OCI-LY1 (cell line): ENCODE measurements around the gene IFT27.

Experiments
- H2AFZ ChIP-seq: fragments of 200-600 bp; sonication (generic), shearing (Covaris generic); 2 replicates; pipeline ENCODE4 v1.6.0; 2014; ENCODE audit warnings: antibody characterized with exemption, mild to moderate bottlenecking, low read length
- H3F3A ChIP-seq: fragments of 200-600 bp; sonication (generic), shearing (Covaris generic); 2 replicates; pipeline ENCODE4 v1.6.0; 2014; ENCODE audit warnings: mild to moderate bottlenecking, antibody characterized with exemption, low read length, moderate library complexity; ENCODE audit not compliant: insufficient read depth
- H3K27ac ChIP-seq: fragments of 200-600 bp; sonication (generic); 2 replicates; pipeline ENCODE4 v1.5.1; 2014; ENCODE audit warnings: low read length, mixed run types, mild to moderate bottlenecking, low read depth; ENCODE audit not compliant: poor library complexity, severe bottlenecking
- H3K27me3 ChIP-seq: fragments of 200-600 bp; sonication (generic); 2 replicates; pipeline ENCODE4 v1.6.0; 2014; ENCODE audit warnings: antibody characterized with exemption, mild to moderate bottlenecking, low read length, moderate library complexity; ENCODE audit not compliant: insufficient read depth
- H3K36me3 ChIP-seq: fragments of 200-600 bp; sonication (generic); 2 replicates; pipeline ENCODE4 v1.6.1; 2014; ENCODE audit warnings: mild to moderate bottlenecking, antibody characterized with exemption, low read length, moderate library complexity, mixed read lengths; ENCODE audit not compliant: insufficient read depth
- H3K4me1 ChIP-seq: fragments of 200-600 bp; sonication (generic); 2 replicates; pipeline ENCODE4 v1.5.1; 2014; ENCODE audit warnings: mild to moderate bottlenecking, low read length, moderate library complexity; ENCODE audit not compliant: insufficient read depth, severe bottlenecking
- H3K4me2 ChIP-seq: fragments of 200-600 bp; sonication (generic), shearing (Covaris generic); 2 replicates; pipeline ENCODE4 v1.6.1; 2014; ENCODE audit warnings: low read length
- H3K4me3 ChIP-seq: fragments of 200-600 bp; sonication (generic); 2 replicates; pipeline ENCODE4 v1.5.1; 2014; ENCODE audit warnings: low read length, low read depth, mild to moderate bottlenecking, mixed read lengths; ENCODE audit not compliant: poor library complexity, severe bottlenecking
- H3K79me2 ChIP-seq: fragments of 200-600 bp; shearing (Covaris generic); 2 replicates; pipeline ENCODE4 v1.6.1; 2016; ENCODE audit warnings: mixed run types, low read length, mixed read lengths; ENCODE audit not compliant: insufficient read depth
- H3K9ac ChIP-seq: fragments of 200-600 bp; sonication (generic), shearing (Covaris generic); 2 replicates; pipeline ENCODE4 v1.6.1; 2014; ENCODE audit warnings: mild to moderate bottlenecking, low read length, mixed read lengths
- H3K9me2 ChIP-seq: fragments of 200-600 bp; sonication (generic), shearing (Covaris generic); 2 replicates; pipeline ENCODE4 v1.6.1; 2014; ENCODE audit warnings: low read depth, mild to moderate bottlenecking, low read length, mixed read lengths
- H3K9me3 ChIP-seq: fragments of 200-600 bp; shearing (Covaris generic); 2 replicates; pipeline ENCODE4 v1.6.1; 2014; ENCODE audit warnings: low read length, mixed read lengths
- H4K20me1 ChIP-seq: fragments of 200-600 bp; sonication (generic), shearing (Covaris generic); 2 replicates; pipeline ENCODE4 v1.6.0; 2016; ENCODE audit warnings: mild to moderate bottlenecking, low read length; ENCODE audit not compliant: insufficient read depth
- EZH2 ChIP-seq: fragments of 200-600 bp; sonication (generic), shearing (Covaris generic); IDR thresholded peaks from 2 replicates; pipeline ENCODE4 v1.8.0; 2017; ENCODE audit warnings: borderline replicate concordance, mixed run types, mild to moderate bottlenecking, antibody characterized with exemption, low read length, moderate library complexity, mixed read lengths
- TF ChIP-seq, protein P1 (sequence below): fragments of 200-600 bp; sonication (generic), shearing (Covaris generic); IDR thresholded peaks from 2 replicates; pipeline ENCODE4 v1.5.1; 2017; ENCODE audit warnings: mild to moderate bottlenecking, antibody characterized with exemption, low read length, moderate library complexity, mixed read lengths

IFT27 gene

DNA sequence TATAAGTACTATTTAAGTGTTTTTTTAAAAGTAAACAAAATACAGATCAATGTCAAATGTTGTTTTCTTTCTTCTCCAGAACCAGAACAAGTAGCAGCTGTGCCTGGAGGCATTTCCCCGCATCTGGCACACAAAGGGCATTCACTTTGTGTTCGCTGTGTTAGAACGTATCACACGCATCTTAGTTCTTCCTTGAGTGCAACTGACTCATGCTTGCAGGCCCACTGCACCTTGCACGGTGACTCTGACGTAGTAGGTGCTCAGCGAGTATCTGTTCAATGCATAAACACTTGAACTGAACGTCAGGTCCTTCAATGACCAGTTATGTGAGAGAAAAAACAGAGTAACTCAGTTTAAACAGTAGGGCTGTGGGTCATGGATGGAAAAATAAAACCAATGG is 3.5 kb downstream of the IFT27 start:
- H3K4me1 ChIP-seq, result peaks cover 16% of the 10 kb centered on the region
- no peak overlapping the region for H2AFZ ChIP-seq
- TF ChIP-seq, protein P1, sequence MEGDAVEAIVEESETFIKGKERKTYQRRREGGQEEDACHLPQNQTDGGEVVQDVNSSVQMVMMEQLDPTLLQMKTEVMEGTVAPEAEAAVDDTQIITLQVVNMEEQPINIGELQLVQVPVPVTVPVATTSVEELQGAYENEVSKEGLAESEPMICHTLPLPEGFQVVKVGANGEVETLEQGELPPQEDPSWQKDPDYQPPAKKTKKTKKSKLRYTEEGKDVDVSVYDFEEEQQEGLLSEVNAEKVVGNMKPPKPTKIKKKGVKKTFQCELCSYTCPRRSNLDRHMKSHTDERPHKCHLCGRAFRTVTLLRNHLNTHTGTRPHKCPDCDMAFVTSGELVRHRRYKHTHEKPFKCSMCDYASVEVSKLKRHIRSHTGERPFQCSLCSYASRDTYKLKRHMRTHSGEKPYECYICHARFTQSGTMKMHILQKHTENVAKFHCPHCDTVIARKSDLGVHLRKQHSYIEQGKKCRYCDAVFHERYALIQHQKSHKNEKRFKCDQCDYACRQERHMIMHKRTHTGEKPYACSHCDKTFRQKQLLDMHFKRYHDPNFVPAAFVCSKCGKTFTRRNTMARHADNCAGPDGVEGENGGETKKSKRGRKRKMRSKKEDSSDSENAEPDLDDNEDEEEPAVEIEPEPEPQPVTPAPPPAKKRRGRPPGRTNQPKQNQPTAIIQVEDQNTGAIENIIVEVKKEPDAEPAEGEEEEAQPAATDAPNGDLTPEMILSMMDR, result no peak
- no peak for TF ChIP-seq EZH2
- H3K9me3 ChIP-seq, result no peaks in the 10 kb centered on the region
- no peaks in the 10 kb centered on the region for H3K79me2 ChIP-seq
- H4K20me1 ChIP-seq, result no peaks in the 10 kb centered on the region
- no peaks in the 10 kb centered on the region; the same call in 1 of the 2 replicates for H3K27me3 ChIP-seq
- no peaks in the 10 kb centered on the region for H3F3A ChIP-seq
- no peak overlapping the region for H3K27ac ChIP-seq
- no peak overlapping the region for H3K4me2 ChIP-seq
- no peaks in the 10 kb centered on the region for H3K9me2 ChIP-seq
- no peak overlapping the region for H3K4me3 ChIP-seq
- no peaks in the 10 kb centered on the region; the same call in 1 of the 2 replicates for H3K36me3 ChIP-seq
- H3K9ac ChIP-seq, result no peak overlapping the region

DNA sequence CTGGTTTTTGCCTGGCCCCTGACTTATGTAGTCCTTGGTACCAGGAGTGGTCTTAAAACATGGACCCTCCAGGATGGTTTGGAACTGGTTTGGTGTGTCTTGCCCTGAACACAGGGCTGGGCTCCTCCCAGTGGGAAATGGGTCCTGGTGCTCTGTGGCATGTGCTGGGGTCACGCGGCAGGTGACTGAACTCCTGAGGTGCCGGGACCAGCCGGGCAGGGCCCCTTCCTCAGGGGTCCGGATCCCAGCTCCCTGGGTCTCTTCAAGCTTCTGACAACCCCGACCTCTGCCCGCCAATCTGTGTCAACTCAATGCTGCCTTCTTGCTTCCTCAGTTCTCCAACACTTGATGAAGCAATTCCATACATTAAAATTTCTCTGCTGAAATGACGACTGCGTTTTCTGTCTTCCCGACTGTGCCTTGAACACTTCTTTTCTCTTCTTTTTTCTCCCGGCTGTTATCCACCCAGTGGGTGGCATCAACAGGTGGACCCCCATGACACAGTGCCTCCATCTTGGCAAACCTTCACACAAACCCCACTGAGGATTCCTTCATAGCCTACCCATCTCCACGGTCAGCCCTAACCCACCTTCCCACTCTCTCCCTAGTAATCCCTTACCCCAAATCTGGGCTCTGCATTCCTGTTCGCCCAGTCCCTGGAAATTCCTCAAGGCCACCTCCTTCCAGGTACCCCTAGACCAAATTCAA is 4.4 kb downstream of the IFT27 start:
- TF ChIP-seq, protein P1, result no peak
- no peak for TF ChIP-seq EZH2
- Histone ChIP-seq H3K9me3 (no peaks in the 10 kb centered on the region), H3K9me2 (no peaks in the 10 kb centered on the region), H3K27me3 (no peaks in the 10 kb centered on the region), H3K36me3 (no peaks in the 10 kb centered on the region), H3K9ac (no peak overlapping the region), H3K79me2 (no peaks in the 10 kb centered on the region), H4K20me1 (no peaks in the 10 kb centered on the region), H3K4me2 (no peak overlapping the region), H3K4me3 (no peak overlapping the region), H2AFZ (no peak overlapping the region), H3K4me1 (peaks cover 10% of the 10 kb centered on the region), H3K27ac (no peak overlapping the region), H3F3A (no peaks in the 10 kb centered on the region)

DNA sequence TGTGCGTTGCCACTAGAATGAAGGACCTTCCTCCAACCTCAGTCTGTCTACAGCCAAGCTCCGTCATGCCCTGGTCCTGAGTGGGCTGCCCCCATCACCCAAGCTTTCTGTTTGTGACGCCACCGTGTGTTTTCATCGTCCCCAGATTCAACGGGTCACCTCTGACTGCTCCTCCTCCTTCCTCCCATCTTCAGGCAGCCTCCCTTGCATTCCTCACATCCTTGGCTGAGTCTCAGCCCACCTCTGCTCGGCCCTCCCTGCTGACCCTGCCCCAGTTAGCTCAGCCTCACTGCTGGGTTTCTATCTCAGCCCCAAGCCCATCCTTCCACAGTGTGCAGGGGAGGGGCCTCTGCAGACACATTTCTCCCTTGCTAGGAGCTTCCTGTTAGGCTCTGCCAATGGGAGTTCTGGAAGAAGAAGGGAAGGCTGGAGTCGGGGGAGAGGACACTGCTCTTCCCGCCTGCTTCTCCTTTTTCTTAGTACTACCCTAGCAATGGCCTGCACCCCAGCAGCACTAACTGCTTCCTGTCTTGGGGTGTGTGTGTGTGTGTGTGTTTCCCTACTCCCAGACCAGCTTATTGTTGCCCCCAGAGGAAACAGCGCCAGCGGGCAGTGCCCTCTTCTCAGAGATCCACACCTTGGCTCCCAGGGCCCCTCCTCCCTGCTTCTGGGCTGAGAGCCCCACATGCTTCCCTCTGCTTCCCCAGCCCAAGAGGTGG is 5.2 kb downstream of the IFT27 start:
- H2AFZ ChIP-seq, result no peak overlapping the region
- no peaks in the 10 kb centered on the region for H3K79me2 ChIP-seq
- H3K27ac ChIP-seq, result no peak overlapping the region
- TF ChIP-seq EZH2, result no peak
- TF ChIP-seq, protein P1, result no peak
- no peaks in the 10 kb centered on the region for H4K20me1 ChIP-seq
- H3K9ac ChIP-seq, result no peak overlapping the region
- H3F3A ChIP-seq, result no peaks in the 10 kb centered on the region
- peaks cover 9% of the 10 kb centered on the region for H3K4me1 ChIP-seq
- H3K9me3 ChIP-seq, result no peaks in the 10 kb centered on the region
- no peaks in the 10 kb centered on the region for H3K27me3 ChIP-seq
- no peak overlapping the region for H3K4me2 ChIP-seq
- H3K36me3 ChIP-seq, result no peaks in the 10 kb centered on the region
- H3K4me3 ChIP-seq, result no peak overlapping the region
- H3K9me2 ChIP-seq, result no peaks in the 10 kb centered on the region
